Fibroblast of pulmonary artery (primary cell): ENCODE data around the gene MCTS1.
"Not testable (repeated sequence)": the region's sequence is repeated elsewhere in the genome, so short reads cannot be mapped to it uniquely, and the experiment has no call there.

Experiments used
- DNase-seq: peaks from one replicate; pipeline ENCODE4 v3.0.0-alpha.2; 2010; ENCODE audit warnings: low read depth
- H3K4me3 ChIP-seq: replicated peaks from 2 replicates; pipeline ENCODE4 v1.5.1; 2011; ENCODE audit warnings: low read depth, mild to moderate bottlenecking, control low read depth, low read length, moderate library complexity
- CTCF ChIP-seq: IDR thresholded peaks from 2 replicates; pipeline ENCODE4 v1.5.1; 2011; ENCODE audit warnings: mild to moderate bottlenecking, control low read depth, low read length, inconsistent platforms; ENCODE audit errors: missing control alignments

Gene MCTS1

GRCh38 chrX:120562569-120562926 is 41.4 kb upstream of the MCTS1 start:
- H3K4me3 ChIP-seq, result no peak overlapping the region
- TF ChIP-seq CTCF, result no peak
- no peak for DNase-seq

DNA sequence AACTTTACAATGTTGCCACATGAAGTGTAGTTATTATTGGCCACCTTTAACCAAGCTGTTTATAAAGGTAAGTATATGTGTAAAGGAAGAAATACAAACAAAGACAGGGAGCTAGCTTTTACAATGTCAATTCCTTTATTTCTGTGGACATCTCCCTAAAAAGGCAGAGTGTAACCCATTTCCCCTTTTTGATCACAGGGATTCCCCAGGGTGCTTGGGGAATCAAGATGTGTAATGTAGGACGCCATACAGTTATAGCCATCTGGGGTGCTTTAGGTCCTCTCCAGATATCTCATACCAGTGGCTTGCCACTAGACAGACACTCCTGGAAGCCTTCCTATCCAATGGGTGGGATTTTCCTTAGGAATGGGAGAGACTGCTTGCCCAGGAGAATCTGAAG is 39.0 kb upstream of the MCTS1 start:
- no peak for TF ChIP-seq CTCF
- DNase-seq, result no peak
- no peak overlapping the region for H3K4me3 ChIP-seq

GRCh38 chrX:120566817-120567216 is 37.1 kb upstream of the MCTS1 start:
- H3K4me3 ChIP-seq, result no peak overlapping the region
- no peak for DNase-seq
- TF ChIP-seq CTCF, result no peak

GRCh38 chrX:120568035-120568434 is 35.9 kb upstream of the MCTS1 start:
- no peak for DNase-seq
- TF ChIP-seq CTCF, result no peak
- H3K4me3 ChIP-seq, result no peak overlapping the region

- no peak overlapping the region for H3K4me3 ChIP-seq
- TF ChIP-seq CTCF, result no peak
- DNase-seq, result no peak
Measured at GRCh38 chrX:120568609-120569008, 35.3 kb upstream of the MCTS1 start.

GRCh38 chrX:120570011-120570600 is 33.8 kb upstream of the MCTS1 start:
- no peak for TF ChIP-seq CTCF
- no peak overlapping the region for H3K4me3 ChIP-seq
- DNase-seq, result no peak

DNA sequence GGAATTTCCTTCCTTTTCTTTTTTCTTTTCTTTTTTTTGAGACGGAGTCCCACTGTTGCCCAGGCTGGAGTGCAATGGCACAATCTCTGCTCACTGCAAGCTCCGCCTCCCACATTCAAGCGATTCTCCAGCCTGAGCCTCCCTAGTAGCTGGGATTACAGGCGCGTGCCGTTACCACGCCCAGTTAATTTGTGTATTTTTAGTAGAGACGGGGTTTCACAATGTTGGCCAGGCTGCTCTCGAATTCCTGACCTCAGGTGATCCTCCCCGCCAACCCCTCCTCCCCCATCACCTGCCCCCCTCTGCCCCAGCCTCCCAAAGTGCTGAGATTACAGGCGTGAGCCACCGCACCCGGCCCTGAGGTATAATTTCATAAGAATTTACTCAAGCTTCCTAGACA is 30.1 kb upstream of the MCTS1 start:
- not testable (repeated sequence) for DNase-seq

More for the DNA sequence above, 30.1 kb upstream of the MCTS1 start:
- not testable (repeated sequence) for H3K4me3 ChIP-seq
